Motor neuron (in vitro differentiated cells): ENCODE measurements around the gene DNASE2. TPM values are rescaled to one million over a fixed set of nuclear protein-coding genes. Genes with fewer than 3 reads are reported as not detected.
A peak's percentile ranks its signal among the peaks of the same experiment; 100 is the strongest.

Experiments used
- ATAC-seq, 8 experiments: fragments of 200-7000 bp; cut with Tn5 transposase; replicated peaks in 6 of 8; 2 replicates each; pipeline ENCODE4 v1.8.0; 2021; ENCODE audit warnings: mild to moderate bottlenecking in 8 of 8, moderate library complexity in 8 of 8
- H3K27ac ChIP-seq, 2 donors: fragments of 250-450 bp; sonication (Bioruptor Pico); 2 replicates each; pipeline ENCODE4 v1.9.0; 2021; ENCODE audit warnings: antibody characterized with exemption in 2 of 2, mild to moderate bottlenecking in 2 of 2, moderate library complexity in 1 of 2
- H3K4me1 ChIP-seq, 2 donors: fragments of 250-450 bp; sonication (Bioruptor Pico); replicated peaks in 1 of 2; 2 replicates each; pipeline ENCODE4 v1.6.1; 2021; ENCODE audit warnings: antibody characterized with exemption in 2 of 2, mild to moderate bottlenecking in 2 of 2, moderate library complexity in 1 of 2
- H3K4me3 ChIP-seq, 5 donors: fragments of 250-450 bp; sonication (Bioruptor Pico); 2 replicates each; pipeline ENCODE4 v1.9.0; 2021; ENCODE audit warnings: antibody characterized with exemption in 5 of 5, mild to moderate bottlenecking in 5 of 5, moderate library complexity in 4 of 5
- WGBS, 10 experiments: fragments of 450-650 bp; shearing (Covaris generic); methylation state at CpG; one replicate each; pipeline ENCODE4 v1.0.0; 2022; 5-methylcytosine and 5-hydroxymethylcytosine counted together
- in situ Hi-C, 9 experiments: fragments of 400-800 bp; cut with MboI; loops; one replicate each; pipeline ENCODE4 v1.15.0; 2021; ENCODE audit warnings: low sequenced_read_pairs in 9 of 9, low pct_unique_long_range_greater_than_20kb in 2 of 9; ENCODE audit not compliant: unreplicated experiment in 9 of 9
- total RNA-seq, 8 experiments: library from RNA; unstranded; fragments of 300-600 nt; gene quantifications; 2 replicates each; pipeline versions ENCODE4 v1.2.3 to v1.2.4, GENCODE V29; 2022

The DNASE2 gene
- total RNA-seq, 8 experiments from 2014 or later: 2.2 to 70.1 (median 11.9) TPM

DNA sequence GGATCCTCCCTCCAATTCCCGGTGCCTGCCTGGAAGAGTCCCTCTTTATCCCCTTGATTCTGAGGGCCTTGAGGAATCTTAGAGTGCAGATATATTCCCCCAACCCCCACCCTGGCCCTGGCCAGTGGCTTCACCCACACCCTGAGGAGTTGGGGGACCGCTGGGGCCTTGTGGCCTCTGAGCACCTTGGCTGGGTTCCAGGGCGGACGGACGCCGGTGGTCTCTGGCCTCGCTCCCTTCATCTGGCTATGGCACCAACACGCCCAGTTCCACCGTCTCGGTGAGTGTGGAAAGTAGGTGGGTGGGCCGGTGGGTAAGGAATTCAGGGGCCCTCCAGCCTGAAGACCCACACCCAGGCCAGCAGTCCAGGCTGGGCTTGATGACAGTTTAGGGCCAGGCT is 37.9 kb downstream of the DNASE2 start:
- no peak overlapping the region for H3K27ac ChIP-seq
- ATAC-seq: no peak
- no peak overlapping the region for H3K4me3 ChIP-seq
- 55 to 100% (median 60%) methylated on average over 1 to 4 of the region's 11 CpGs; no CpG with 5 or more reads in 7 of the 10 experiments for WGBS, 10 experiments
- peaks cover 25 to 26% of the 10 kb centered on the region in 2 donors for H3K4me1 ChIP-seq
- in situ Hi-C loops: loop anchor here in 1 of 9 experiments (10.0 kb wide), 1 partner anchor 79 kb away; no protein-coding TSS in a partner anchor

- Histone ChIP-seq H3K27ac (no peak overlapping the region), H3K4me3 (no peak overlapping the region), H3K4me1 (peaks cover 25 to 29% of the 10 kb centered on the region in 2 donors)
- in situ Hi-C loops: loop anchor here in 1 of 9 experiments (10.0 kb wide), 1 partner anchor 78 kb away; no protein-coding TSS in a partner anchor
- ATAC-seq: no peak
- WGBS, 10 experiments: 84 to 92% (median 90%) methylated on average over 2 to 8 of the region's 18 CpGs; no CpG with 5 or more reads in 6 of the 10 experiments
These were observed 38.7 kb downstream of the DNASE2 start for GRCh38 chr19:12842511-12842910.

GRCh38 chr19:12841094-12841493 is 40.2 kb downstream of the DNASE2 start:
- ATAC-seq: peak in 7 of 8 experiments; percentile 5 to 77 (median 67)
- in situ Hi-C loops: loop anchor here in 1 of 9 experiments (10.0 kb wide), 1 partner anchor 76 kb away; no protein-coding TSS in a partner anchor

DNA sequence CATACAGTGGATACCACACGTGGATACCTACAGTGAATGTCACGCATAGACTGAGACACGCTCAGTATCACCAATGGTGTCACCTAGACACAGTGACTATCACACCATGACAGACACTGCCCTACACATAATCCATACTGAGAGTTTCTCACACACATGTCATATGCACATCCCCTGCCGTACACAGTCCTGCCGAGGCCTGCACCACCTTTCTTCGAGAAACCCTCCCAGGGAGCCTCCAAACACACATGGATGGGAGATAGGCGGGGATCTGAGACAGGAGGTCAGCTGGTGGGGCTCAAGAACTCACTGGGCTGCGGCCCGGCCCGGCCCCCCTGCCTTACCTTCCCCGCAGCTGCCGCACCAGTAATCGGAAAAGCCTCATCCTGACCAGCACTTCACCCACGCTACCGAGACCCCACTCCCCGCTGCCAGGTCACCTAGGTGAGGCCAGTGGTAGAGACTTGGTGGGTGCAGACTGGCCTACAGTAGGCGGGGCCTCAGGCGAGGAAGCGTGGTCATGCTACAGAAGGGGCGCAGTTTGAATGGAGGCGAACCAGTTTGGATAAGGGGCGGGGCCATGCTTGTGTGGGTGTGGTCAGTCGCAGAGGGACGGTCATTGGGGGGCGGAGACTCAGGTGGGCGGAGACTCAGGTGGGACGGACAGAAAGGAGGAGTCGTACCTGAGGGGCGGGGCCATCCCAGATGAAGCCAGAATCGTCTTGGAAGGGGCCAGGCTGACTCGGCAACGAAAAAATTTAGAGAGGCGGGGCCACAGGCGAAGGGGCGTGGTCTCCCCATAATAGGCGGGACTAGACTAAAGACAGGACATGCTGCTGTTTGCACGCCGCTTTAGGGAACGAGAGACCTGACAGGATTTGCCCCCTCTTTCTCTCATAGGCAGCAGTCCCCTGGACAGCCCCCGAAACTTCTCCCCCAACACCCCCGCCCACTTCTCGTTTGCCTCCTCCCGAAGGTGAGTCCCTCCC is 40.9 kb downstream of the DNASE2 start:
- in situ Hi-C loops: loop anchor here in 1 of 9 experiments (10.0 kb wide), 1 partner anchor 76 kb away; no protein-coding TSS in a partner anchor
- Histone ChIP-seq H3K27ac (peak overlapping the region; percentile 3 to 59), H3K4me3 (peak overlapping the region; percentile 26 to 92 (median 55)), H3K4me1 (peaks cover 21 to 22% of the 10 kb centered on the region in 2 donors)
- WGBS, 10 experiments: 7 to 70% (median 40%) methylated on average over 2 to 16 of the region's 43 CpGs; no CpG with 5 or more reads in 3 of the 10 experiments
- ATAC-seq: peak; percentile 12 to 72 (median 46)

More at GRCh38 chr19:12841094-12841493, 40.2 kb downstream of the DNASE2 start:
- Histone ChIP-seq H3K27ac (peak overlapping the region; percentile 3 to 70), H3K4me1 (peaks cover 21 to 22% of the 10 kb centered on the region in 2 donors), H3K4me3 (peak overlapping the region; percentile 26 to 92 (median 55))
- 0 to 26% (median 0%) methylated on average over 1 to 7 of the region's 29 CpGs; no CpG with 5 or more reads in 4 of the 10 experiments for WGBS, 10 experiments

DNA sequence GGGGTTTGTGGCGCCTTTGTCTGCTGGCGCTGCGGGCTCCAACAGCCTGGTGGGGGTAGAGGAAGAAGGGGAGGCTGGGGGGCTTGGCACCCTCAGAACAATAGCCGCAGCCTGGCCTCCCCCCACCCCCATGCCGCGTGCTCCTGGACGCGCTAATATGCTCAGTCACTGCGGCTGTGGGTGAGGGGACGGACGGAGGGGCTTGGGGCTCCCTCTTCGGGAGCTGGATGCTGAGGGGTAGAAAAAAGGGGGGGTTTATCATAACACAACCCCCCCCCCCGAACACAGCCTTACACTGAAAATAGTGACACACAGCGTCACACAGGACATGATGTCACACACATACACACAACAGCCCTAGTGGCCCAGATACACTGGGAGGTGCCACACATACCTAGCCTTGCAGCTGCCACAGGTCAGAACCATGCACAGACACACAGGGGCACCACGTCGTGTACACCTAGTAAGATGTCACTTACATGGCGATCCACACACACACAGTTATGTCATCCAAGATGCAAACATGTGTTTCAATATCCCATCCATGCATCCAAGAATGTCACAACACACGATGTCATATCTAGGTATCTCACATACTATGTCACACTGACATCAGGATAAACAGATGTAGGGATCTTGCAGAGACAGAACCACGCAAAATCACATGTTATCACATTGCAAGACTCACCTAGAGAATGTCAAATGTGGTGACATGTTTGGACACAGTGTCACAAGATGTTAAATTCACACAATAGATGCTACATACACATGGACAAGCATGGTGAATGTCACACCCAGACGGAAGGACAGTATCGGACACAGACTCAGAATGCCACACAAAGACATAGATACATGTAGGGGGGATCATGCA is 42.1 kb downstream of the DNASE2 start:
- 0 to 100% (median 45%) methylated on average over 1 to 4 of the region's 21 CpGs; no CpG with 5 or more reads in 4 of the 10 experiments for WGBS, 10 experiments
- peak overlapping the region; percentile 71 to 94 for H3K27ac ChIP-seq
- ATAC-seq: peak in 5 of 8 experiments; percentile 7 to 27 (median 17)

GRCh38 chr19:12838182-12838885 is 42.9 kb downstream of the DNASE2 start, which contains the start of gene MAST1:
Gene MAST1, plus strand, starts transcription at chr19:12838515. Its CDS starts 58 bp downstream, at chr19:12838573.
- no CpG with 5 or more reads among the region's 69 CpGs for WGBS, 10 experiments
- in situ Hi-C loops: no loop called here
- peak; percentile 49 to 73 (median 58) for ATAC-seq
- Histone ChIP-seq H3K27ac (peak within 1 kb of the TSS; percentile 71 to 94), H3K4me3 (peak within 1 kb of the TSS; percentile 44 to 92 (median 67)), H3K4me1 (peaks cover 22 to 24% of the 10 kb centered on the region in 2 donors)

More for the DNA sequence above, 42.1 kb downstream of the DNASE2 start:
- Histone ChIP-seq H3K4me3 (peak overlapping the region; percentile 44 to 92 (median 67)), H3K4me1 (peaks cover 21 to 22% of the 10 kb centered on the region in 2 donors)
- in situ Hi-C loops: no loop called here

GRCh38 chr19:12837225-12837624 is 44.0 kb downstream of the DNASE2 start:
- H3K4me3 ChIP-seq: no peak overlapping the region
- WGBS, 10 experiments: 55 to 94% (median 77%) methylated on average over 1 to 4 of the region's 4 CpGs; no CpG with 5 or more reads in 1 of the 10 experiments
- peaks cover 22 to 28% of the 10 kb centered on the region in 2 donors for H3K4me1 ChIP-seq
- in situ Hi-C loops: no loop called here
- no peak overlapping the region for H3K27ac ChIP-seq
- ATAC-seq: no peak

DNA sequence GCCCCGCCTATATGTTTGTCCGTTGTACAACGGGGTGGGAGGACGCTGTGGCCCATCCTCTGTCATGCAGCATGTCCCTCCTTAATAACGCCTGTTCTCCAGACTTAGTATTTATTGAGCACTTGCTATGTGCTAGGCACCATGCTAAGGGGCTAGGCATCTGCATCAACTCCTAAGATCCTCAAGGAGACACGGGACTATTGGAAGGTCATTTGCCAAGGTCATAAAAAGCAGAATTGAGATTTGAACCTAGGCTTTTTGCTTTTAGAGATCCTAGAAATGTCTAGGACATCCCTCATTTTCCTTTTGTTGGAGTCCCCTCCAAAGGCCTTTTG is 44.8 kb downstream of the DNASE2 start:
- no peak for ATAC-seq
- H3K4me3 ChIP-seq: no peak overlapping the region
- WGBS, 10 experiments: 0 to 60% (median 9%) methylated on average over 1 to 6 of the region's 6 CpGs; no CpG with 5 or more reads in 5 of the 10 experiments
- H3K27ac ChIP-seq: no peak overlapping the region
- H3K4me1 ChIP-seq: peaks cover 14 to 21% of the 10 kb centered on the region in 2 donors
- in situ Hi-C loops: no loop called here

DNA sequence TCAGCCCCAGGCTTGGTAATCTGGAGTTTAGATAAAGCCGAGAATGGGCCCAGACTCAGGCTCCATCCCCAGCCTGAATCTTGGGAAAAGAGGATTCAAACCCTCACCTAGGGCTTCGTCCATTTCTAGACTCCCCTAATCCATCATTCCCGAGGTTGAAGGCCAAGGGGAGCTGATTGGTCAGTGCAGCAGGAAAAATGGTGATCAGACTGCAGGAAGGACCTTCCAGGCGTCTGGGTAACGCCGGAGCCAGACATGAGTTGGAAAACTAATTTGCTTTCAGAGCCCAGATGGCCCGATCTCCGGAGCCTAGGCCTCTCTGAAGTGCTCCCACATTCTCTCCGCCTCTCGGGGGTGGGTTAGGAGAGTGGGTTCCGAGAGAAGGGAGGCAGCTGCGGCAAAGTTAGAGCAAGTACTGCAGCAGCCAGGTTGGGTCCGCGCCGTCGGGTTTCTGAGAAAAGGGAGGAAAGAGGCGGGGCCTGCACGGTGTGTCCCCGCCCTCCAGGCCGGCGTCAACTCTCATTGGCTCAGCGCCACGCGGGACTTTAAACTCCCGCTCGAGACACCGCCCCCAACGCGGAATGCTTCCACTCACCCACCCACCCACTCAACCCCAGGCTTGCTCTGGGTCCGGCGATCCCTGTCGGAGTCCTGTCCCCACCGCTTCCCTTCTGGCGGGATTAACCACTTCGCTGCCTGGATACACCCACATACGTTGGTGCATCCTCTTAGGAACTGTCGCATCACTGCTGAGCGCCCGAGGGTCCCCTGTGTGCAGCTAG is 46.1 kb downstream of the DNASE2 start:
- H3K4me3 ChIP-seq: peak overlapping the region in 3 of 5 donors; percentile 71 to 85 (median 75)
- in situ Hi-C loops: no loop called here
- peaks cover 10 to 17% of the 10 kb centered on the region in 2 donors for H3K4me1 ChIP-seq
- peak in 2 of 8 experiments; percentile 5 to 6 for ATAC-seq
- WGBS, 10 experiments: 0 to 30% (median 2%) methylated on average over 1 to 15 of the region's 39 CpGs; no CpG with 5 or more reads in 3 of the 10 experiments
- H3K27ac ChIP-seq: no peak overlapping the region

DNA sequence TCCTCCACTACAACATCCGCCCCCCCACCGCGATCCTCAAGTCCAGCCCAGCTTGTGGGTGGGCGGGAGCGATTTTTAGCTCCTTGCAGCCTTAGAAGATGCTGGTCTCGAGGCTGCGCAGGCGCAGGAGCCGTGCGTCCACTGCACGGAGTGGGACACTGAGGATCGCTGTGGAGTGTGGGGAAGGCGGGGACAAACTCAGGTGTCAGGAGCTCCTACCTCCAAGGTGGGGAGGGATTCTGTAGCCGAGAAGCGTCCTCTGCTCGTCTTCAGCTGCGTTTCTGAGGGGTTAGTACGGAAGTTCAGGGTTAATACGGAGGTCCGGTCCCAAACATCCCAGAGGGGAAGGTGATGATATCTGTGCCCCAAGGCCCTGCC is 46.7 kb downstream of the DNASE2 start, which contains the start of gene RTBDN:
Gene RTBDN (minus strand): TSS at position 14 of the 378 bp plus-strand sequence. CDS start 4,600 bp downstream, outside the sequence.
- no peak for ATAC-seq
- in situ Hi-C loops: no loop called here
- Histone ChIP-seq H3K27ac (peak within 1 kb of the TSS; percentile 51 to 82), H3K4me3 (peak within 1 kb of the TSS; percentile 71 to 85 (median 75)), H3K4me1 (peaks cover 4 to 11% of the 10 kb centered on the region in 2 donors)
- WGBS, 10 experiments: 3 to 19% (median 17%) methylated on average over 6 to 7 of the region's 20 CpGs; no CpG with 5 or more reads in 7 of the 10 experiments
